GM12878 (cell line): ENCODE measurements around the gene C1orf232. TPM values are rescaled to one million over a fixed set of nuclear protein-coding genes. Genes with fewer than 3 reads are reported as not detected.

Experiments
- ATAC-seq: fragments of 200-7000 bp; cut with Tn5 transposase; 3 replicates; pipeline ENCODE4 v1.9.1; 2020; ENCODE audit warnings: mild to moderate bottlenecking, moderate library complexity
- BruUV-seq: library from RNA; stranded (reverse); fragments of 400-500 nt; replicated peaks from 2 replicates; lab custom pipeline; 2021; lab: Mats Ljungman, UMichigan
- CTCF ChIA-PET: fragments of 300-600 bp; sonication (Branson Sonifier 250); formaldehyde crosslinking; extraction: SDS; loops from one replicate; lab custom pipeline; 2021; ENCODE audit warnings: inconsistent platforms; lab: Yijun Ruan, JAX
- POLR2A ChIA-PET: fragments of 350-600 bp; formaldehyde crosslinking; extraction: SDS; loops from one replicate; lab custom pipeline; 2021; ENCODE audit warnings: inconsistent platforms; lab: Charles Lee
- RAD21 ChIA-PET: fragments of 300-600 bp; sonication (Branson Sonifier 250); formaldehyde crosslinking; loops from one replicate; lab custom pipeline; 2023; ENCODE audit warnings: antibody characterized with exemption; ENCODE audit not compliant: unreplicated experiment; lab: Charles Lee
- SMC1A ChIA-PET: fragments of 300-600 bp; sonication (Branson Sonifier 250); formaldehyde crosslinking; loops from one replicate; lab custom pipeline; 2023; ENCODE audit not compliant: unreplicated experiment, uncharacterized antibody; lab: Charles Lee
- DNase-seq: peaks from one replicate; pipeline ENCODE4 v3.0.0-alpha.2; 2011; ENCODE audit warnings: low read depth, low spot score
- FAIRE-seq: peaks from 3 replicates; lab custom pipeline; 2011; peaks lifted over from hg19 to GRCh38; lab: Jason Lieb, UNC
- H2AFZ ChIP-seq: 2 replicates; pipeline ENCODE4 v1.6.0; 2011; ENCODE audit warnings: low read depth, low read length, control low read depth; ENCODE audit not compliant: control insufficient read depth
- H3K27ac ChIP-seq: 2 replicates; pipeline ENCODE4 v1.5.1; 2011; ENCODE audit warnings: control low read depth; ENCODE audit not compliant: control insufficient read depth, insufficient read depth
- H3K27me3 ChIP-seq, 2 experiments: replicated peaks in 1 of 2; 2 replicates each; pipeline versions ENCODE4 v1.6.0 to v1.6.1; 2011; ENCODE audit warnings: low read length in 1 of 2; ENCODE audit not compliant: control insufficient read depth in 2 of 2, insufficient read depth in 2 of 2
- H3K36me3 ChIP-seq, 2 experiments: 2 replicates each; pipeline ENCODE4 v1.5.1; 2011; ENCODE audit warnings: low read length in 1 of 2; ENCODE audit not compliant: control insufficient read depth in 2 of 2, insufficient read depth in 2 of 2
- H3K4me1 ChIP-seq: 2 replicates; pipeline ENCODE4 v1.6.1; 2011; ENCODE audit warnings: mild to moderate bottlenecking, low read length, moderate library complexity, mixed read lengths; ENCODE audit not compliant: control insufficient read depth, insufficient read depth
- H3K4me2 ChIP-seq: 2 replicates; pipeline ENCODE4 v1.6.0; 2011; ENCODE audit warnings: control low read depth; ENCODE audit not compliant: control insufficient read depth, insufficient read depth
- H3K4me3 ChIP-seq: fragments of 200-600 bp; sonication (generic); 2 replicates; pipeline ENCODE4 v1.5.1; 2016
- H3K79me2 ChIP-seq: 2 replicates; pipeline ENCODE4 v1.6.0; 2011; ENCODE audit warnings: low read length; ENCODE audit not compliant: control insufficient read depth, insufficient read depth
- H3K9ac ChIP-seq: 2 replicates; pipeline ENCODE4 v1.8.0; 2011; ENCODE audit warnings: low read length, control low read depth, mixed read lengths; ENCODE audit not compliant: control insufficient read depth, insufficient read depth
- H3K9me3 ChIP-seq: replicated peaks from 3 replicates; pipeline ENCODE4 v1.5.1; 2011; ENCODE audit warnings: mild to moderate bottlenecking, low read length; ENCODE audit not compliant: control insufficient read depth, insufficient read depth
- H4K20me1 ChIP-seq: 2 replicates; pipeline ENCODE4 v1.6.0; 2011; ENCODE audit not compliant: control insufficient read depth, insufficient read depth
- EP300 ChIP-seq, 2 experiments: fragments of 150-350 bp in 1 of 2; IDR thresholded peaks; 2 replicates each; pipeline ENCODE4 v1.6.1; 2011 to 2012; ENCODE audit warnings: low read depth in 2 of 2, low read length in 2 of 2, borderline replicate concordance in 1 of 2, improper control_type of control experiment in 1 of 2, inconsistent platforms in 1 of 2; ENCODE audit not compliant: control insufficient read depth in 1 of 2
- HSF1 ChIP-seq: fragments of 150-350 bp; IDR thresholded peaks from 2 replicates; pipeline ENCODE4 v1.6.1; 2014; ENCODE audit warnings: mild to moderate bottlenecking, low read depth, low read length
- KDM1A ChIP-seq: fragments of 200-600 bp; sonication (generic); IDR thresholded peaks from 2 replicates; pipeline ENCODE4 v1.6.1; 2016; ENCODE audit warnings: borderline replicate concordance
- MXI1 ChIP-seq: fragments of 150-350 bp; IDR thresholded peaks from 2 replicates; pipeline ENCODE4 v1.6.1; 2011; ENCODE audit warnings: low read depth, mild to moderate bottlenecking, inconsistent platforms, low read length, improper control_type of control experiment
- RAD21 ChIP-seq: IDR thresholded peaks from 2 replicates; pipeline ENCODE4 v1.6.1; 2011; ENCODE audit warnings: mild to moderate bottlenecking, low read depth, low read length, moderate library complexity; ENCODE audit not compliant: insufficient read depth
- ZNF24 ChIP-seq: fragments of 450-650 bp; IDR thresholded peaks from 2 replicates; pipeline ENCODE4 v1.6.1; 2017; ENCODE audit warnings: antibody characterized with exemption, mild to moderate bottlenecking
- WGBS: methylation state at CpG from one replicate; pipeline ENCODE4 v1.1.6; 2016; ENCODE audit warnings: low lambda C conversion rate; ENCODE audit not compliant: insufficient replicate concordance, insufficient coverage; ENCODE audit errors: missing lambda C conversion rate; 5-methylcytosine and 5-hydroxymethylcytosine counted together
- in situ Hi-C: fragments of 300-500 bp; cut with MboI; formaldehyde crosslinking; loops from 9 replicates; pipeline ENCODE4 v1.14.3; 2018; ENCODE audit warnings: mixed read lengths
- intact Hi-C: fragments of 100-400 bp; cut with micrococcal nuclease; formaldehyde crosslinking; loops from one replicate; pipeline ENCODE4 v1.14.2; 2022; ENCODE audit not compliant: unreplicated experiment
- polyA plus RNA-seq, 11 experiments: library from polyadenylated mRNA; depleted of rRNA in 4 of 11; unstranded in 6 of 11; stranded (reverse) in 5 of 11; fragments of >200 nt; fragmentation: Nextera tagmentation in 4 of 11; fragmentation: Illumina TruSeq in 1 of 11; extraction: Ambion mirVana in 4 of 11; extraction: Trizol in 1 of 11; gene quantifications; 1 replicate in 1 of 11; 2 replicates in 10 of 11; pipeline versions ENCODE4 v1.2.1 to v1.2.3, GENCODE V29; 2011 to 2016; ENCODE audit warnings: inconsistent platforms in 2 of 11, missing spikeins in 2 of 11, low read depth in 1 of 11
- total RNA-seq, 4 experiments: library from RNA; depleted of rRNA in 3 of 4; stranded (reverse); fragments of >200 nt in 3 of 4; fragmentation: Illumina TruSeq in 1 of 4; extraction: Trizol in 1 of 4; gene quantifications; 2 replicates each; pipeline versions ENCODE4 v1.2.1 to v1.2.3, GENCODE V29; 2013 to 2021
- TF ChIP-seq, protein P1 (sequence below): fragments of 450-650 bp; IDR thresholded peaks from 2 replicates; pipeline ENCODE4 v1.6.1; 2017; ENCODE audit warnings: antibody characterized with exemption, mild to moderate bottlenecking, moderate library complexity
- TF ChIP-seq, protein P2 (sequence below): IDR thresholded peaks from 2 replicates; pipeline ENCODE4 v1.6.1; 2012; ENCODE audit warnings: low read length, inconsistent platforms

Gene C1orf232
- total and polyA plus RNA-seq, 10 of the 15 experiments (the other 5 are each of a cell fraction or from before 2014, with no cell fraction given): not detected

DNA sequence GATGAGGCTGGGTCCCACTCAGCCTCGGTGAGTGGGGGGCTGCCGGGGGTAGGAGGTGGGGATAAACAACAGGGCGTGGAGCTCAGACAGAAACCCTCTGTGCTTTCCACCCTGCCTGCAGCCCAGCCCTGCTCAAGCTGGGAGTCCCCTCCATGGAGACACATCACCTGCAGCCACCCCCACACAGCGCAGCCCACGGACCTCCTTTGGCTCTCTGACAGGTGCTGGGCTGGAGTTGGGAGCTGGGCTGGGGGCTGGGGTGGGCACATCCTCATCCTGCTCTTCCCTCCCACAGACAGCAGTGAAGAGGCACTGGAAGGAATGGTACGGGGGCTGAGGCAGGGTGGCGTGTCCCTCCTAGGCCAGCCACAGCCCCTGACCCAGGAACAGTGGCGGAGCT lies 19.7 kb upstream of the C1orf232 start:
- intact Hi-C loops: no loop called here
- no TSS peak for BruUV-seq
- H3K9me3 ChIP-seq: no peaks in the 10 kb centered on the region
- DNase-seq (no peak), FAIRE-seq (no peak), ATAC-seq (no peak)
- no peak overlapping the region for H3K4me2 ChIP-seq
- H2AFZ ChIP-seq: no peak overlapping the region
- 37% methylated on average over 8 of the region's 8 CpGs for WGBS
- POLR2A ChIA-PET: no interaction called here
- H3K4me1 ChIP-seq: no peaks in the 10 kb centered on the region
- CTCF ChIA-PET: no interaction called here
- TF ChIP-seq, protein P1, sequence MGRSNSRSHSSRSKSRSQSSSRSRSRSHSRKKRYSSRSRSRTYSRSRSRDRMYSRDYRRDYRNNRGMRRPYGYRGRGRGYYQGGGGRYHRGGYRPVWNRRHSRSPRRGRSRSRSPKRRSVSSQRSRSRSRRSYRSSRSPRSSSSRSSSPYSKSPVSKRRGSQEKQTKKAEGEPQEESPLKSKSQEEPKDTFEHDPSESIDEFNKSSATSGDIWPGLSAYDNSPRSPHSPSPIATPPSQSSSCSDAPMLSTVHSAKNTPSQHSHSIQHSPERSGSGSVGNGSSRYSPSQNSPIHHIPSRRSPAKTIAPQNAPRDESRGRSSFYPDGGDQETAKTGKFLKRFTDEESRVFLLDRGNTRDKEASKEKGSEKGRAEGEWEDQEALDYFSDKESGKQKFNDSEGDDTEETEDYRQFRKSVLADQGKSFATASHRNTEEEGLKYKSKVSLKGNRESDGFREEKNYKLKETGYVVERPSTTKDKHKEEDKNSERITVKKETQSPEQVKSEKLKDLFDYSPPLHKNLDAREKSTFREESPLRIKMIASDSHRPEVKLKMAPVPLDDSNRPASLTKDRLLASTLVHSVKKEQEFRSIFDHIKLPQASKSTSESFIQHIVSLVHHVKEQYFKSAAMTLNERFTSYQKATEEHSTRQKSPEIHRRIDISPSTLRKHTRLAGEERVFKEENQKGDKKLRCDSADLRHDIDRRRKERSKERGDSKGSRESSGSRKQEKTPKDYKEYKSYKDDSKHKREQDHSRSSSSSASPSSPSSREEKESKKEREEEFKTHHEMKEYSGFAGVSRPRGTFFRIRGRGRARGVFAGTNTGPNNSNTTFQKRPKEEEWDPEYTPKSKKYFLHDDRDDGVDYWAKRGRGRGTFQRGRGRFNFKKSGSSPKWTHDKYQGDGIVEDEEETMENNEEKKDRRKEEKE: no peak
- TF ChIP-seq RAD21 (no peak), ZNF24 (no peak), MXI1 (no peak), KDM1A (no peak), EP300 (IDR thresholded peaks at IDR 0.05; ENCODE audit: borderline replicate concordance in 1 of 2, control insufficient read depth in 1 of 2, low read depth in 2 of 2, low read length in 2 of 2) (no peak), HSF1 (no peak)
- TF ChIP-seq, protein P2, sequence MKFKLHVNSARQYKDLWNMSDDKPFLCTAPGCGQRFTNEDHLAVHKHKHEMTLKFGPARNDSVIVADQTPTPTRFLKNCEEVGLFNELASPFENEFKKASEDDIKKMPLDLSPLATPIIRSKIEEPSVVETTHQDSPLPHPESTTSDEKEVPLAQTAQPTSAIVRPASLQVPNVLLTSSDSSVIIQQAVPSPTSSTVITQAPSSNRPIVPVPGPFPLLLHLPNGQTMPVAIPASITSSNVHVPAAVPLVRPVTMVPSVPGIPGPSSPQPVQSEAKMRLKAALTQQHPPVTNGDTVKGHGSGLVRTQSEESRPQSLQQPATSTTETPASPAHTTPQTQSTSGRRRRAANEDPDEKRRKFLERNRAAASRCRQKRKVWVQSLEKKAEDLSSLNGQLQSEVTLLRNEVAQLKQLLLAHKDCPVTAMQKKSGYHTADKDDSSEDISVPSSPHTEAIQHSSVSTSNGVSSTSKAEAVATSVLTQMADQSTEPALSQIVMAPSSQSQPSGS: no peak
- H3K9ac ChIP-seq: no peak overlapping the region
- no peaks in the 10 kb centered on the region for H3K27me3 ChIP-seq
- SMC1A ChIA-PET: no interaction called here
- H4K20me1 ChIP-seq: no peaks in the 10 kb centered on the region
- H3K27ac ChIP-seq: no peak overlapping the region
- H3K36me3 ChIP-seq: no peaks in the 10 kb centered on the region
- H3K79me2 ChIP-seq: no peaks in the 10 kb centered on the region
- in situ Hi-C loops: no loop called here
- no peak overlapping the region for H3K4me3 ChIP-seq
- RAD21 ChIA-PET: interaction anchor here (0.9 kb wide), 1 partner anchor 44 kb away, joined by 3 read pairs; no protein-coding TSS in a partner anchor
